ENCODE data around the gene FDX2.
"Not testable (repeated sequence)": the region's sequence is repeated elsewhere in the genome, so short reads cannot be mapped to it uniquely, and the experiment has no call there.

The FDX2 gene

DNA sequence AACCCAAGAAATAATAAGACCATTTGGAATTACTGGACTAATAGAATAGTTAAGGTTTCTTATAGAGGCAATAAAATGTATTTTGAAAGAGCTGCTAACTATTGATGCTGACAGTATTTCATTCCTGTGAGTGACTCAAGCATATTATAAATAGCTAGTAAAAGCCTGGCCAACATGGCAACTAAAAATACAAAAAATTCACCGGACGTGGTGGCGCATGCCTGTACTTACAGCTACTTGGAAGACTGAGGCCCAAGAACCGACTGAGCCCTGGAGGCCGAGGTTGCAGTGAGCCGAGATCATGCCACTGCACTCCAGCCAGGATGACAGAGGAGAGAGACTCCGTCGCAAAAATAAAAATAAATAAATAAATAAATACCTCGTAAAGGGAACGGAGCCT, 29.0 kb upstream of the FDX2 start:
- Mint-ChIP-seq H3K36me3 (ENCODE audit: low read depth) (no peaks in the 10 kb centered on the region), H3K27me3 (ENCODE audit: low read depth, poor library complexity) (peaks cover 16% of the 10 kb centered on the region), H3K4me3 (no peak overlapping the region), H3K27ac (no peak overlapping the region), H3K4me1 (peaks cover 11% of the 10 kb centered on the region), H3K9me3 (no peaks in the 10 kb centered on the region)
- TF ChIP-seq, protein P1, sequence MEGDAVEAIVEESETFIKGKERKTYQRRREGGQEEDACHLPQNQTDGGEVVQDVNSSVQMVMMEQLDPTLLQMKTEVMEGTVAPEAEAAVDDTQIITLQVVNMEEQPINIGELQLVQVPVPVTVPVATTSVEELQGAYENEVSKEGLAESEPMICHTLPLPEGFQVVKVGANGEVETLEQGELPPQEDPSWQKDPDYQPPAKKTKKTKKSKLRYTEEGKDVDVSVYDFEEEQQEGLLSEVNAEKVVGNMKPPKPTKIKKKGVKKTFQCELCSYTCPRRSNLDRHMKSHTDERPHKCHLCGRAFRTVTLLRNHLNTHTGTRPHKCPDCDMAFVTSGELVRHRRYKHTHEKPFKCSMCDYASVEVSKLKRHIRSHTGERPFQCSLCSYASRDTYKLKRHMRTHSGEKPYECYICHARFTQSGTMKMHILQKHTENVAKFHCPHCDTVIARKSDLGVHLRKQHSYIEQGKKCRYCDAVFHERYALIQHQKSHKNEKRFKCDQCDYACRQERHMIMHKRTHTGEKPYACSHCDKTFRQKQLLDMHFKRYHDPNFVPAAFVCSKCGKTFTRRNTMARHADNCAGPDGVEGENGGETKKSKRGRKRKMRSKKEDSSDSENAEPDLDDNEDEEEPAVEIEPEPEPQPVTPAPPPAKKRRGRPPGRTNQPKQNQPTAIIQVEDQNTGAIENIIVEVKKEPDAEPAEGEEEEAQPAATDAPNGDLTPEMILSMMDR (IDR thresholded peaks at IDR 0.05): no peak
- DNase-seq: no peak

DNA sequence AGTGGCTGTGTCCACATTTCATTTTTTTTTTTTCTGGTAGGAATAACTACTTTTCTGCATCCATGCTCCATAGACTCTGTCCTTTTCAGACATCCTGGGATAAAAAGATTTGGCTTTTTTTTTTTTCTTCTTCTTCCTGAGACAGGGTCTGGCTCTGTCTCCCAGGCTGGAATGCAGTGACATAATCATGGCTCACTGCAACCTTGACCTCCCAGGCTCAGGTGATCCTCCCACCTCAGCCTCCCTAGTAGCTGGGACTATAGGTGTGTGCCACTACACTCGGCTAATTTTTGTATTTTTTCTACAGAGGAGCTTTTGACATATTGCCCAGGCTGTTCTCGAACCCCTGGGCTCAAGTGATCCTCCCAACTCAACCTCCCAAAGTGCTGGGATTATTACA, 27.7 kb upstream of the FDX2 start:
- H3K4me1 Mint-ChIP-seq: peaks cover 11% of the 10 kb centered on the region
- no peak overlapping the region for H3K27ac Mint-ChIP-seq
- H3K27me3 Mint-ChIP-seq (ENCODE audit: low read depth, poor library complexity): peaks cover 24% of the 10 kb centered on the region
- H3K4me3 Mint-ChIP-seq: no peak overlapping the region
- no peak for DNase-seq
- H3K36me3 Mint-ChIP-seq (ENCODE audit: low read depth): no peaks in the 10 kb centered on the region
- no peaks in the 10 kb centered on the region for H3K9me3 Mint-ChIP-seq
- TF ChIP-seq, protein P1 (IDR thresholded peaks at IDR 0.05): no peak

DNA sequence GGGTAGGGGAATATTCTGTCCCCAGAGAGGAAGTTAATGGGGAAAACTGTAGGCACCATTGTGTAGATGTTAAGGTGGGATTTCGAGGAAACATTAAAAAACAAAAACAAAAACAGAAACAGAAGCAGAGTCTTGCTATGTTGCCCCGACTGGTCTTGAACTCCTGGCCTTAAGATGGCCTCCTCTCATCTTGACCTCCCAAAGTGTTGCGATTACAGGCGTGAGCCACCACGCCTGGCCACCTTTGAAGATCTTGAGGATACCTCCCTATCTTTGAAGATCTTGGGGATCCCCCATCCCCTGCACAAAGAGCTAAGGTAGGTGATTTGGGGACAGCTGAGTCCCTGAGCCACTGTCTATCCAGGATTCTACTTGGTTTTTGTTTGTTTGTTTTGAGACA, 24.2 kb upstream of the FDX2 start:
- no peak overlapping the region for H3K4me3 Mint-ChIP-seq
- TF ChIP-seq, protein P1 (IDR thresholded peaks at IDR 0.05): no peak
- DNase-seq: no peak
- no peaks in the 10 kb centered on the region for H3K36me3 Mint-ChIP-seq (ENCODE audit: low read depth)
- H3K4me1 Mint-ChIP-seq: peaks cover 6% of the 10 kb centered on the region
- H3K27ac Mint-ChIP-seq: no peak overlapping the region
- no peaks in the 10 kb centered on the region for H3K9me3 Mint-ChIP-seq
- H3K27me3 Mint-ChIP-seq (ENCODE audit: low read depth, poor library complexity): peaks cover 27% of the 10 kb centered on the region

DNA sequence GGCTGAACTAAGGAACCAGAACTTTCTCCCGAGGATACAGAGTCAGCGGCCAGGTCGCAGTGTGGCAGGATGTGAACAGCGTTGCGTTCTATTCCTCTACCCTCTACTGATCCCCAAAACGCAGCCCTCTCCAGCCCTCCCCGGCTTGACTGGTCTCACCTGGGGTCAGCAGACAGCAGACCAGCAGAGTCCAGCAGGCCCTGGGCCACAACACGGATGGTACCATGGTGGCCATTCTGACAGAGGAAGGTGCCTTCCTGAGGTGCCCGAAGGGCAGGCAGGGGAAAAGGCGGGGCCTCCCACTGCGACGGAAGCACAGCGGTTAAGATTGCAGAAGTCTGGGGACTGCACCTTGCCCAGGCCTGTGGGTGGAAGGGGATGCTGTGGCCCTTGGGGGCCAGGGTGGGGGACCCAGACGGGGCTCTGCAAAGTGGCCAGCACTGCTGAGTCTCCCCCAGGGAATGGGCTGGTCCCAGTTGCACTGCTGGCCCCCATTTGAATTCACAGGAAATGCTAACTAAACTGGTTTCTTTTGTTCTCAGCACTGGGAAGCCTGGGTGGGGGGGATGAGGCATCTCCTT, 23.7 kb upstream of the FDX2 start, which contains the start of gene ICAM3:
TSS of gene ICAM3 (minus strand) at position 245 of the 581 bp plus-strand sequence. CDS start at position 235, 10 bp downstream.
- H3K4me3 Mint-ChIP-seq: no peak within 1 kb of the TSS
- DNase-seq: no peak
- peaks cover 24% of the 10 kb centered on the region for H3K27me3 Mint-ChIP-seq (ENCODE audit: low read depth, poor library complexity)
- H3K9me3 Mint-ChIP-seq: no peaks in the 10 kb centered on the region
- no peak within 1 kb of the TSS for H3K27ac Mint-ChIP-seq
- TF ChIP-seq, protein P1 (IDR thresholded peaks at IDR 0.05): no peak
- no peaks in the 10 kb centered on the region for H3K36me3 Mint-ChIP-seq (ENCODE audit: low read depth)
- peaks cover 12% of the 10 kb centered on the region for H3K4me1 Mint-ChIP-seq

DNA sequence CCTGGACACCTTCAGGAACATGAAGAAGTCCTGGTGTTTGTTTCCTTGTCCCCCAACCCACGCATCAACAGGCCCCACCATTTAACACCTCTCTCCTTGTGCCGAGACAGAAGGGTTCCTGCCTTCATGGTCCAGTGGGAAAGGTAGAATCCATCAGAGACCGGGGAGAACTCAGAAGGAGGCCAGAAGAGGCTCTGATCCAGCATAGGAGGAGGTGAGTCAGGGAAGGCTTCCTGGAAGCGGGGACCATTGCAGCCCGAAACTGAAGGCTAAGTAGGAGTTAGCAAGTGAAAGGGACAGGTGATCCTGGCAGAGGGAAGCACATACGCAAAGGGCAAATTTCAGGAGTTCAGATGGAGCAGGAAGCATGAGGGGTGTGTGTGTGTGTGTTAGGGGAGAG, 23.1 kb upstream of the FDX2 start:
- no peak for DNase-seq
- no peak overlapping the region for H3K27ac Mint-ChIP-seq
- H3K27me3 Mint-ChIP-seq (ENCODE audit: low read depth, poor library complexity): peaks cover 23% of the 10 kb centered on the region
- TF ChIP-seq, protein P1 (IDR thresholded peaks at IDR 0.05): no peak
- H3K36me3 Mint-ChIP-seq (ENCODE audit: low read depth): no peaks in the 10 kb centered on the region
- H3K4me3 Mint-ChIP-seq: no peak overlapping the region
- H3K9me3 Mint-ChIP-seq: no peaks in the 10 kb centered on the region
- peaks cover 17% of the 10 kb centered on the region for H3K4me1 Mint-ChIP-seq

DNA sequence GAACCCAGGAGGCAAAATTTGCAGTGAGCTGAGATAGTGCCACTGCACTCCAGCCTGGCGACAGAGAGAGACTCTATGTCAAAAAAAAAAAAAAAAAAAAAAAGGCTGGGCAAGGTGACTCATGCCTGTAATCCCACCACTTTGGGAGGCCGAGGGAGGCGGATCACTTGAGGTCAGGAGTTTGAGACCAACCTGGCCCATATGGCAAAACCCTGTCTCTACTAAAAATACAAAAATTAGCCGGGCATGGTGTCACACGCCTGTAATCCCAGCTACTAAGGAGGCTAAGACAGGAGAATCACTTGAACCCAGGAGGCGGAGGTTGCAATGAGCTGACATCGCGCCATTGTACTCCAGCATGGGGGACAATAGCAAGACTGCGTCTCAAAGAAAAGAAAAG, 20.9 kb upstream of the FDX2 start:
- not testable (repeated sequence) for H3K36me3 Mint-ChIP-seq (ENCODE audit: low read depth); DNase-seq; H3K27ac Mint-ChIP-seq; H3K4me3 Mint-ChIP-seq; H3K9me3 Mint-ChIP-seq
- Mint-ChIP-seq H3K27me3 (ENCODE audit: low read depth, poor library complexity) (peaks cover 23% of the 10 kb centered on the region), H3K4me1 (peaks cover 36% of the 10 kb centered on the region)

All from nephron progenitor cell (in vitro differentiated cells).